ENCODE data around the gene TM4SF4.

- TF ChIP-seq TAF1 (IDR thresholded peaks at IDR 0.05; ENCODE audit: borderline replicate concordance, low read depth, low read length) (no peak), POLR2A (IDR thresholded peaks at IDR 0.05; ENCODE audit: low read depth, low read length) (no peak), POLR2AphosphoS5 (IDR thresholded peaks at IDR 0.05; ENCODE audit: low read depth, low read length) (no peak)
Measured at GRCh38 chr3:149442851-149443544, 31.5 kb upstream of the TM4SF4 start.

All from GM12892 (cell line).